Right ventricle myocardium superior (tissue), 1 donor: ENCODE results near the gene SCD5. TPM values are rescaled to one million over a fixed set of nuclear protein-coding genes. Genes with fewer than 3 reads are reported as not detected.

Experiments used
- ATAC-seq: fragments of 200-7000 bp; cut with Tn5 transposase; one replicate; pipeline ENCODE4 v1.9.1; 2020; ENCODE audit warnings: mild to moderate bottlenecking; ENCODE audit not compliant: poor library complexity
- DNase-seq: peaks from one replicate; pipeline ENCODE4 v3.0.0-alpha.2; 2020
- intact Hi-C: fragments of 100-400 bp; cut with DNase I; formaldehyde crosslinking; loops from one replicate; pipeline ENCODE4 v1.11.2; 2022
- total RNA-seq: library from RNA; stranded (reverse); fragmentation: NEBNext Ultra II Directional; extraction: Animal tissue kit (Norgen Biotek cat#: 25700); gene quantifications from one replicate; pipeline ENCODE4 v1.2.1, GENCODE V29; 2021
- donor health status: DM: no; HTN: yes; CAD: no; lungs with severe emphysema.

Gene SCD5
- total RNA-seq, 1 donor from 2014 or later: 4.9 TPM

DNA sequence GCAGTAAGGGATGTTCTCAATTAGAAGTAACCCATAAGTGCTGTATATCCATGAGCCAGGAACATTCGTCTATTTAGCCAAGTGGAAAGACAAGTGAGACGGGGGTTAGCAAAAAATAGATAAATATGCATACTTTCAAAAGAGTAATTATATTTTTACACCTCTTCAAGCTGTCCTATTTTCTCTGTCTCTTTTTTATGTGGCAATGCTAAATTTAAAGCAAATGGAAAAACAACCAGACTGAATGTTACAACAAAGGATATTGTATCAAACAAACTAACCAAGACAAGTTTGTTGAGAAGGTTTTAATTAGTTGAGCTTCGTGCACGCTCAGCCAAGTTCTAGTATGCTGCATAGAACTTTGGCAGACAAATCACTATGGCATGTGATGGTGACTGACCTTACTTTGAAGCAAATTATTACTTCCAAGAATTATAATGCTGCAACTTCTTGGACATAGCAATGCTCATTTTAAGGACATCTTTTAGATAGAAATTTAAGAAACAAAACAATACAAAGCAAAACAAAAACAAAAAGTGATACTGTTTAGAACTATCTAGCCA, 175.4 kb downstream of the SCD5 start:
- DNase-seq: no peak
- intact Hi-C loops: no loop called here
- peak; percentile 27 for ATAC-seq

DNA sequence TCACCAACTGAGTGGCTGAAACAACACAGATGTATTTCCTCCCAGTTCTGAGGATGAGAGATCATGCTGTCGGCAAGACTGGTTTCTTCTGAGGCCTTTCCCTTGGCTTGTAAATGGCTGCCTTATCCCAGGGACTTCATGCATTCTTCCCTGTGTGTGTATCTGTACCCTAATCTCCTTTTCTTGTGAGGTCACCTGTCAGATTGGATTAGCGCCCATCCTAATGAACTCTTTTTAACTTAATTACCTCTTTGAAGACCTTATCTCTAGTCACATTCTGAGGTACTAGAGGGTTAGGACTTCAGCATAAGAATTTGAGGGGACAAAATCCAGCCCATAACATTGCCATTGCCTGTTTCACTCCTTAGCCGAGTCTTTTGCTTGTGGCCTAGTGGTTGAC, 177.3 kb downstream of the SCD5 start:
- intact Hi-C loops: no loop called here
- no peak for ATAC-seq
- no peak for DNase-seq

DNA sequence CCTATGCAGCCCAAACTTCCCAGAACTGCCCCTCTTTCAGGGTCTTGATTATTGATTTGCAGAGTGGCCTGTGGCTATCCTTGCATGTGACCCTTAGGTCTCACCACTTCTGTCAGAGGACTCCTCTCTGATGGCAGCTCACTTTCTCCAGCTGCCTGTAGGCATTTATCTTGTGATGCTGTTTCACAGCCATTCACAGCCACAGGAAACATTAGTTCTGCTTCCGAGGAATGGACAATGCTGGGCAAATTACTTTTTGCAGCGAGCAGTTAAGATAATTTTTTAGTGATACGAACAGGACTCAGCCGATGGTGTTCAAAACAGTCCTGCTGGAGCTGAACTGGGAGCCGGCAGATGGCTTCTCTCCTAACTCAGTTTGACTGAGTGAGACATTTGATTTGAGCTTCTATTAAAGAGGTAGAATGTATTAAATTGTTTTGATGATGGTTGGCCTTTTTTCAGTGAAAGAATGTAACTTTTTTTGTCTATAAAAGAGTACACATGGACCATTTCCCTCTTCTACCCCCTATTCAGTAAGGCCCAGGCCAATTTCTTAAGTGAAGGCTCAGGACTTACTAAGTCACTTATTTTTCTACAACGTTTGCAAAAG, 178.4 kb downstream of the SCD5 start:
- no peak for ATAC-seq
- no peak for DNase-seq
- intact Hi-C loops: no loop called here

DNA sequence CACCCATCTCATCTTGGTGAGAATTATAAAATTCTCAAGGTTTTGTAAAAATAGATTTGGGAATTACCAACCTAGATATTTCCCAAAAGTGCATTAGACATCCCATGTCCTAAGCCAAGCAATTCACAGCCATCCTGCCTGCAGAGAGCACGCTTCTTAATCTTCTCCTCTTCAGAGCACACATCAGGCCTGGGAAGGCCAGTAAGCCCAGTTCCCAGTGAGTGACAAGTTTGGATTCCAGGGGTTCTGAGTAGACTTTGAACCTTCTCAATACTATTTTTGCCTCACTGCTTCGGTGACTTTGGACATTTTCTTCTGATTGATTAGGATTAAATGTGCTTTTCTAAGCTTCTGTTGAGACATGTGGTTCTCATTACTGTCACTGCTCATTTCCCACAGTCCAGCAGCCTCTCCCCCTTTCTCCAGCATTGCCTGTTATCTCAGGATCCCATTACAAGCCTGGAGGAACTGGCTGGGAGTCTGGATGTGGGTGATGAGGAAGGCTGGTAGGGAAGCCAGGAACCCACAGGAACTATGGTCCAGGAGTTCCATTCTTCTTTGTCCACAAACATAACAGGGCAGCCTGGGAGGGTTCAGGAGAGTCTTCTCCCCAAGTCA, 180.4 kb downstream of the SCD5 start:
- DNase-seq (no peak), ATAC-seq (no peak)
- intact Hi-C loops: no loop called here

DNA sequence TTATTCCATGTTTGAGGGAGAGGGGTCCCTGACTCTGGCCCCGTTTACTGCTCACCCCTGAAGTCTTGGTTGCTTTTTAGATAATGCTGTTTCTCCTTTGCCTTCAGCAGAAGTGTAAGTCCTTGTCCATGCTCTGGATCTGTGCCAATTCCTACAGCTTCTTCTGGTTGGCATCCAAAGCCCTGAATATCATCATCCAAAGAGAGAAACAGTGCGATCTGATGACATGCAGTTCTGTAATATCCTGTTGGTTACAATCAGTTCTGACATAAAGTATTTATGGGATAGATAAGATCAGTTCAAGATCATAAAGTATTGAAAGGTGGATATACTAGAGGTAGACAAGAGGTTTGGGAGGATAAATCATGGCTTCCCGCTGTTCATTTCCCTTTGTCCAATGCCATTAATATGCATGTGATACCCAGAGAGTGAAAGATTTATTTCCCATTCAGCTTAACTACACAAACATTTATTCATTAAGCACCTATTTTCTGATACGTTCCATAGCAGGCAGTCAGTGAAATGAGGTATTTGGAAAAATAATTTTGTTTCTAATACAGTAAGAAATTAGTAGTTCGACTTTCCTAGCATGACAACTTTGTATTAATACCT, 183.7 kb downstream of the SCD5 start:
- ATAC-seq (no peak), DNase-seq (no peak)
- intact Hi-C loops: no loop called here

DNA sequence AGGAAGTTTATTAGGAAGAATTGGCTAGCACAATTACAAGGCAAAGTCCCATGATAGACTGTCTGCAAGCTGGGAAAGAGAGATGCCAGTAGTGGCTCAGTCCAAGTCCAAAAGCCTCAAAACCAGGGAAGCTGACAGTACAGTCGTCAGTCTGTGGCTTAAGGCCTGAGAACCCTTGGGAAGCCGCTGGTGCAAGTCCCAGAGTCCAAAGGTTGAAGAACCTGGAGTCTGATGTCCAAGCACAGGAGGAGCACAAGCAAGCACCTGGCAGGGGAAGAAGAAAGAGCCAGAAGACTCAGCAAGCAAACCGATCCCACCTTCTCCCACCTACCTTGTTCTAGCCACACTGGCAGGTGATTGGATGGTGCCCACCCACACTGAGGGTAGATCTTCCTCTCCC, 185.5 kb downstream of the SCD5 start:
- DNase-seq: no peak
- no peak for ATAC-seq
- intact Hi-C loops: no loop called here

DNA sequence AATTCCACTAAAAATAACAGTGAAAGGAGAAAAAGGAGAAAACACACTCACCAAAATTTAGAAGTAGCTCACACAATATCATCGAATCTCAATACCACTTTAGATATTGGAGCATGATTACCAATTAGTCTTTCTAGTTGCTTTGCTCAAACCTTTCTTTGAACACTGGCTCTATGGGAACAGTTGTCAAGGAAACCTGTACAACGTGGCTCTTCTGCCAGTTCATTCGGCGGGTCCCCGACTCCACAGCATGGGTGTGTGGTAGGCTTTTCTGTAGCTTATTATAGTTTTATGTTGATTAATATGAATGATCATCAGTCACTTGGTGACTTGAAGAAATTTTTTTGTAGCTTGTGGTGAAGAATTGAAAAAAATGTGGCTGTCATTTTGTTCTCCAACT, 186.6 kb downstream of the SCD5 start:
- intact Hi-C loops: no loop called here
- ATAC-seq (no peak), DNase-seq (no peak)

DNA sequence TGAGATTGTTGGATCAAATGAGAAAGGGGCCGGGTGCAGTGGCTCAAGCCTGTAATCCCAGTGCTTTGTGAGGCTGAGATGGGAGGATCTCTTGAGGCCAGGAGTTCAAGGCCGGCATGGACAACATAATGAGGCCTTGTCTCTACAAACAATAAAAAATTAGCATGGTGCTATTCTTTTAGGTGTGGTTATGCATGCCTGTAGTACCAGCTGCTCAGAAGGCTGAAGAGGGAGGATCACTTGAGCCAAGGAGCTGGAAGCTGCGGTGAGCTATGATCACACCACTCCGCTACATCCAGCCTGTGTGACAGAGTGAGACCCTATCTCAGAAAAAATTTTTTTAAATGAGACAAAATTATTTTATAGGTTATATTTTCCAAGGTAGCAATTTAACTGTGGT, 187.1 kb downstream of the SCD5 start:
- no peak for DNase-seq
- no peak for ATAC-seq
- intact Hi-C loops: no loop called here

DNA sequence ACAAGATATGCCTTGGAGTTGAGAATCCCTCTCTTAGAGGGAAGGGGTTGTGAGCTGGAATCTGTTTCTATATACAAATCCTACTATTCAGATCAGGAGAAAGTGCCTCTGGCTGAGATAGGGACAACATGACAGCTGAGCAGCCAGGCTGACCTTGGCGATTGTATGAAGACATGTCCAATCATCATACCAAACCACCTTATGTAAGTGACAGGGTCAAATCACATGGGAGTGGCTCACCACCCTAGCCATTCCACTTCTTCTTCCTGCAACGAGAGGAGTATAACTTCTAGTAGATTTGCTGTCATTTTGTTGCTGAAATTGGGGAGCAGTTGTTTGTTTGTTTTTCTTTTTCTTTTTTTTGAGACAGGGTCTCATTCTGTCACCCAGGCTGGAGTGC, 188.6 kb downstream of the SCD5 start:
- ATAC-seq (no peak), DNase-seq (no peak)
- intact Hi-C loops: no loop called here

DNA sequence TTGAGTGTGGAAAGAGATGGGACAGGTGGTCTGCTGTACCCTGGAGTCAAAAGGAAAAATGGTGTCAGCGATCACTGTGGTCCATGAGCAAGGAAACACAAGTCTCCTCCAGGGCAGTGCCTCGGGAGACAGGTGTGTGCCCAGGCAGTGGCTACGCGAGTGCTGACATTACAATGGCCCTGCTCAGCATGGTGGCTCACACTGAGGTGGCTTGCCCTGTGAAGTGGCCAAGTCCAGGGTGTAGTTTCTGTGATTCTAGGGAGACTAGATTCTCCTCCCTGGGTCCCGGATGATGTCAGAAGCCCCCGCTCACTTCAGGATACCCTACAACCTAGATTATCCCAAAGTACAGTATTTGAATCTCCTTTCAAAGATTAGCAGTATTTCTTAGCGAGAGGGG, 192.0 kb downstream of the SCD5 start:
- ATAC-seq (no peak), DNase-seq (no peak)
- intact Hi-C loops: no loop called here

DNA sequence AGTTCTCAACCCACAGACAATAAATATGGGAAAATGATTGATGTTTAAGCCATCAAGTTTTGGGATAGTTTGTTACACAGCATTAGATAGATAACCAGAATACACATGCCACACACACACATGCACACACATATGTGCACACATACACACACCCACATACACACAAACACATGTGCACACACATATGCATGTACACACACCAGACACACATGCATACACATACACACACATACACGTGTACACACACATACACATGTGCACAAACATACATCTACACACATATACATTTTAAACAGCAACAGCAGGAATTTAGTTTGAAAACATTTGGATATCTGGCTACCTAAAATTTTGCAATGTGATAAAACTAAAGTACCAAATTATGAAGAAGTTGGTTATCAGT, 194.1 kb downstream of the SCD5 start:
- intact Hi-C loops: no loop called here
- ATAC-seq: no peak
- no peak for DNase-seq

DNA sequence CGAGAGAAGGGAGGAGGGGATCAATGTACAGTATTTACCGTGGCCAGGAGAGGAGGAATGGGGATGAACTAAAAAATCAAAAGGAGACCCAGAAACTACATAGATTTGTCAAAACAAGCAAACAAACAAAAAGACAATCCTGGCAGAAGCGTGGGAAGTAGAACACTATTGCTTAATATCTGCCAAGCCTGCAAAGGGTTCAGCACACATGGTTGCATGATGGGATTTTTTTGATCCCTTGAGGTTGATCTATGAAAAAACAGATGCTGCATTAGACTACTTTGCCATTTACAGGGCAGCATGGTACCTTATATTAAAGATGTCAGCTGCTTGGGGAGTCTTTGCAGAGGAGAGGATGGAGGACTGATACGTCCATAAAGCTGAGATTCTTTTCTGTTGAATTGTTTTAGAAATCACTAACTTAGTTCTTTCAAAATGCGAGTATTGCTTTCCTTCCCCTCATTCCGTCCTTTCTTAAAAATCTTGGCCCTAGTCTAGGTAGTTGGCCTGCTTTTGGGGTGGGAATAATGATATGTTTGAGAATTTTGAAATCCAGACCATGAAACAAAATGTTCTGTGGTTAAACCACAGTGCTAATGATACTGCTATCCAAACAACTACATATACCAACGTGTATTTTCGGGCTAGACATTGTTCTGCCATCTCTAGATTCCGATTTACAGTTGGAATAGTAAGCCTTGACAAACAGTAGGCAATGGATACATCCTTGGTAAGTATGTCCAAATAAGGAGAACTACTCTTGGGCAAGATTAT, 197.2 kb downstream of the SCD5 start:
- DNase-seq: no peak
- intact Hi-C loops: no loop called here
- peak; percentile 82 for ATAC-seq

DNA sequence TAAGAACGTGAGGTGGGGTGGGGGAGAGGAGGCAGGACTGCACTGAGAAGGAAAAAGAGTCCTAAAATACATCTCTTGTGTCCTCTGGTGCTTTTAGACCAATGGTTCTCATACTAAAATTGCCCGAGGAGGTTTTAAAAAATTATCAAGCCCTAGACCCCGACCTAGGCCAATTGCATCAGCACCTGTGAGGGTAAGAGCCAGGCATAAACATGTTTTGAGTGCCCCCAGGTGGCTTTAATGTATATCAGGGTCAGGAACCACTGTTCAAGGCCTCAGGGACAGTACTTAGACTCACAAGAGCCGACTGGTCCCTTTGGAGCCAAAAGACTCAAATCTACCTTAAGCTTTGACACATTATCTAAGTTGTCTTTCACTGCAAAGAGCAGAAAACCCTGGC, 199.3 kb downstream of the SCD5 start:
- DNase-seq: no peak
- ATAC-seq: no peak
- intact Hi-C loops: no loop called here

DNA sequence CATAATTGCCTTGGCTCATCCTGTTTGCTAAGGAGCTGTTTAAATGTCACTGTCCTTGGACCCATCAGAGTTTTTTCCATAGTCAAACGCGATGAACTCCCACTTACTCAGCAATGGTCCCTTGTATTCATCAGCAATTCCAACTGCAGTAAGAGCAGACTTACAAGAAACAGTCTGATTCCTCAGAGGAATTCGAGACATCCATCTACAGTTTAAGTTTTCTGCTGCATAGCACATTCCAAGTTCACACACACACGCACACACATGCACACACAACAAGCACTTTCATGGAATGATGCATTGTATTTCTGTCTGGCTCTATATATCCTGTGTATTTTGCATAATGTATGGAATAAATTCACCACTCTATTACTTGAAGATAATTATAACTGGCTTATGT, 204.1 kb downstream of the SCD5 start:
- ATAC-seq: no peak
- DNase-seq: no peak
- intact Hi-C loops: no loop called here

DNA sequence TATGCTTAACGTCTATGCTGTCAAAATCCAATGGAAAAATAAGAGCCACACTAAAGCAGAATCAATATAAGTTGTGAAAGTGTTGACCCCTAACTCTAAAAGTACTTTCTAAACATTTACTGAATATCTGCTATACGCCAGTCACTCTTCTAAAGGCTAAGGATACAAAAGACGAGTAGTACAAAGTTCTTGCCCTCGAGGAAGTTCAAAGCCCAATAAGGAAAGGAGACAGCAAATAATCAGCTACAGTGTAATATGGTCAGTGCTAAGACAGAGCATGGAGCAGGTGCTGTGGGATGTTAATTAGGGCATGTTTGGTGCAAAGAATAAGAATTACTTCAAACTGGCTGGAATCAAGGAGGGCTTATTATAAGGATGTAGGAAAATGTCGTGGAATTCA, 205.2 kb downstream of the SCD5 start:
- intact Hi-C loops: no loop called here
- no peak for ATAC-seq
- DNase-seq: no peak

DNA sequence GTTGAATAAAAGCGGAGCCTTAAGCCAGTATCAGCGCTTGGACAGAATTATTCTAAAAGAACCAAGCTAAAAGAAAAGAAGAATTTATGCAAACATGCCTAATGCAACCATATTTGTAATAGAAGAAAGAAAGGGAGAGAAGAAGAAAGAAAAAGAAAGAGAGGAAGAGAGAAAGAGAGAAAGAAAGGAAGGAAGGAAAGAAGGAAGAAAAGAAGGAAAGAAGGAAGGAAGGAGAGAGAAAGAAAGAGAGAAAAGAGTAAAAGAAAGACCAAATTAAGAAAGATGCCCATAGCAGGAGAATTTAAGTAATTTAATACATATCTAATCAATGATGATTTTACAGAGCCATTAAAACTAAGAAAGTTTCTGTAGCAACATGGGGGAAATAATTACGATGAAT, 206.0 kb downstream of the SCD5 start:
- intact Hi-C loops: no loop called here
- no peak for ATAC-seq
- no peak for DNase-seq

DNA sequence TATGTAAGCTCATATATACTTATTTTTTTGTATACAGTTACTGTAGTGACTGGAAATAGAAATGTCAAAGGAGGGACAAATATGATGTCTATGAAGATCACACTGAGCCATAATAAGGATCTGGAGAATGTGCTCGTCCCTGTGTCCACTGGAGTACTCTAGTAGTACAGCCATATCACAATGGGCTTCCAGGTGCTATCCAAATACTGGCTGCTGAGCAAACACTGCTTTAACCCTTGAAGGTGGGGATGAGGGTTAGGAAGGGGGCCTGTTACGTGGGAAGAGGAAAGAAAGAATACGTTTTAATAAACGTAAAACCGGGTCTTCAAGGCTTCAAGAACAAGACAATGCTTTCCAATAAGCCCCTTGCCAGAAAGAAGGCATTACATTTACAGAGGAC, 207.0 kb downstream of the SCD5 start:
- intact Hi-C loops: no loop called here
- ATAC-seq (no peak), DNase-seq (no peak)

DNA sequence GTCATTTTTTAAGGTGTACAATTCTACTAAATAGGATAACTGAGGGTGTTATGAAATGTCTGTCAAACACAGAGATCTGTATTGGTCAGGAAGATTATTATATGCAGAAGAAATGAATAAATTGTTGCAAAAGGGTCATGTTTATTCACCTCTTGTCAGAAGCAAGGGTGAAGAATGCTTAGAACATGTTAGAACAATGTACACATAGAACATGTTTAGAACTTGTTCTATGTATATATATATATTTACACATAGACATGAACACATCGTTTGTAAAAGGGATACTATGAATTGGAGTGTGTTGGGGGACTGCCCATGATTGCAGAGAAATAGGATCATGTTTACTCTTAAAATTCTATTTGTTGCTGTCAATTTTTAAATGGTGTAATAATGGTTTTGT, 208.8 kb downstream of the SCD5 start:
- intact Hi-C loops: no loop called here
- no peak for ATAC-seq
- no peak for DNase-seq

DNA sequence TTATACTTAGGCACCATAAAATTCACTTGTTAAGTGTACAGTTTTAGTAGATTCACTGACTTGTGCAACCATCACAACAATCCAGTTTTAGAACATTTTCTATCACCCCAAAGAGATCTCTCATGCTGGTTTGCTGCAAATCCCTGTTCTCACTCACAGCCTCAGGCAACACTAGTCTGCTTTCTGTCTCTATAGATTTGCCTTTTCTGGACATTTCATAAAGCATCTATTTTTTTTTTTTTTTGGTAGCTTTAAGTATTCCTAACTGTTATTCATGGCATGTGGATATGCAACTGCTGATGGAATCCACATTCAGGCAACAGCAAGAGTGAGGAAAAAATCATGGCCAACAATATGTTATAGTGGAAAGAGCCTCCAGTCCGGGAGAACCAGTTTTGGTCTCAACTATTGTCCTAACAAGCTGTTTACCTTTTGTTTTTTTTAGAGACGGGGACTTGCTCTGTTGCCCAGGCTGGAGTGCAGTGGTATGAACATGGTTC, 209.8 kb downstream of the SCD5 start:
- intact Hi-C loops: no loop called here
- ATAC-seq: no peak
- no peak for DNase-seq
